Effector memory CD8-positive, alpha-beta T cell (primary cell): ENCODE data around the gene RAMACL.

Experiments used
- ATAC-seq: fragments of 150-1000 bp; cut with Tn5 transposase; replicated peaks from 2 replicates; pipeline ENCODE4 v1.10.0; 2021; ENCODE audit warnings: mild to moderate bottlenecking, moderate library complexity
- DNase-seq, 3 experiments: peaks; one replicate each; pipeline ENCODE4 v3.0.0; 2021
- H3K27ac Mint-ChIP-seq, 2 donors: one replicate each; pipeline ENCODE4 v1.8.0; 2022; ENCODE audit warnings: mild to moderate bottlenecking in 2 of 2, mixed read lengths in 2 of 2, moderate library complexity in 2 of 2
- H3K27me3 Mint-ChIP-seq, 2 donors: one replicate each; pipeline ENCODE4 v1.8.0; 2022; ENCODE audit warnings: mixed read lengths in 2 of 2
- H3K36me3 Mint-ChIP-seq: one replicate; pipeline ENCODE4 v1.8.0; 2022; ENCODE audit warnings: mild to moderate bottlenecking, moderate library complexity, mixed read lengths; ENCODE audit not compliant: insufficient read depth
- H3K4me1 Mint-ChIP-seq, 2 donors: one replicate each; pipeline ENCODE4 v1.8.0; 2022; ENCODE audit warnings: low read depth in 2 of 2, mixed read lengths in 2 of 2
- H3K4me3 Mint-ChIP-seq, 2 donors: one replicate each; pipeline ENCODE4 v1.8.0; 2022; ENCODE audit warnings: mild to moderate bottlenecking in 2 of 2, mixed read lengths in 2 of 2, moderate library complexity in 2 of 2
- H3K9me3 Mint-ChIP-seq, 2 donors: one replicate each; pipeline ENCODE4 v1.8.0; 2022; ENCODE audit warnings: mixed read lengths in 2 of 2

RAMACL gene

DNA sequence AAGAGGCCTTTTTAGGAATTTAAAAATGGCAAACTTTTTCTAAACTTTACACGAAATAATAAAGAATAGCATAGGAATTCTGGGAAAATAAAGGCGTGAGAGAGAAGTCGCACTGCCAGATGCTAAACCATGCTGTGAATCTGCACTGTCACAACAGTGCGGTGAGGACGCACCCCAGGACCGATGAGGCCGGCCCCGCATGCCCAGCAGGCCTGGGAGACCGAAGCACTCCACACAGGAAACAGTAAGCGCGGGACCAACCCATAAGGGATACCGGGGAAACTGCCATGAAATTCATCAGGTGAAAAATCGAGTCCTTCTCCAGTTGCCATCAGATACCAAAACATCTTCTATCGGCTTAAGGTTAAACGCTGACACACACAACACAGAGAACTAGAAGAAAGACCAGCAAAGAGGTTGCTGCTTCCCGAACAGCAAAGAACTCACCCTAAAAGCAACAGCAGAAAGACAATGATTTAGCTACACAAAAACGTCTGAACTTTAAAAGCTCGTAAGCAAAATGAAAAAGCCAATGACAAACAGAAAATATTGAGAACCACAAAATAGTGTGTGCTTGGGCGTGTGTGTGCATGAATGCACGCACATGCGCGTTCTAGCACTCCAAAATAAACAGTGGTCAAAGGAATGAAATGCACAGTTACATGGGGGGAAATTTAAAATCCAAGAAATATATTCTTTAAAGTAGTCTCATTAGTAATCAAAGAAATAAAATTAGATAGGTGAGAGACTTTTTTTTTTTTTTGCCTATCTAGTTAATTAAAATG is 15.4 kb downstream of the RAMACL start:
- Mint-ChIP-seq H3K27ac (no peak overlapping the region), H3K4me3 (no peak overlapping the region), H3K27me3 (peaks cover 5 to 9% of the 10 kb centered on the region in 2 donors), H3K36me3 (peaks cover 3% of the 10 kb centered on the region), H3K9me3 (peaks cover 0 to 4% of the 10 kb centered on the region in 2 donors), H3K4me1 (peaks cover 0 to 5% of the 10 kb centered on the region in 2 donors)
- no peak for ATAC-seq
- DNase-seq, result no peak

DNA sequence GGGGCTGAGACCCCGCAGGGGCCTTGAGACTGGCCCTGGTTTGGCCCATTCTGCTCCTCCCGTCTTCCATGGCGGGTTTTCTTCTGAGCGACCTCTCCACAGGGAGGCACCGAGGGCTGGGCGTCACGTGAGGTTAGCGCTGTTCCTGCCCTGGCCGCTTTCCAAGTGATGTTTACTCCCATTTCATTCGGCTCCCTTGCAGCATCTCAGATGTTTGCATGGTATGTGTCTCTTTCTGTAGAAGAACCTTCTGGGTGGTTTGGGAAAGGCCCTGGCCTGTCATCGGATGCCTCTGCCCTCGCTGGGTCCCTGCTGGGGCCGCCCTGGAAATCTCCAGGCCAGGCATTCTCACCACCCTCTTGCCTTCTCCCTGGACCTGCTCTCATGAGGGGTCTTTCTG is 17.3 kb downstream of the RAMACL start:
- no peaks in the 10 kb centered on the region for H3K9me3 Mint-ChIP-seq

GRCh38 chr6:166567813-166568212 is 18.7 kb downstream of the RAMACL start:
- no peak overlapping the region for H3K27ac Mint-ChIP-seq
- no peak for ATAC-seq
- peaks cover 11 to 16% of the 10 kb centered on the region in 2 donors for H3K27me3 Mint-ChIP-seq
- no peak for DNase-seq
- peaks cover 5% of the 10 kb centered on the region in 2 donors for H3K4me1 Mint-ChIP-seq
- H3K4me3 Mint-ChIP-seq, result no peak overlapping the region
- no peaks in the 10 kb centered on the region for H3K9me3 Mint-ChIP-seq
- H3K36me3 Mint-ChIP-seq, result peaks cover 3% of the 10 kb centered on the region

More for the DNA sequence above, 17.3 kb downstream of the RAMACL start:
- ATAC-seq, result no peak
- Mint-ChIP-seq H3K4me3 (no peak overlapping the region), H3K36me3 (peaks cover 3% of the 10 kb centered on the region), H3K27me3 (peaks cover 11 to 16% of the 10 kb centered on the region in 2 donors), H3K27ac (no peak overlapping the region), H3K4me1 (peaks cover 4 to 5% of the 10 kb centered on the region in 2 donors)
- no peak for DNase-seq

DNA sequence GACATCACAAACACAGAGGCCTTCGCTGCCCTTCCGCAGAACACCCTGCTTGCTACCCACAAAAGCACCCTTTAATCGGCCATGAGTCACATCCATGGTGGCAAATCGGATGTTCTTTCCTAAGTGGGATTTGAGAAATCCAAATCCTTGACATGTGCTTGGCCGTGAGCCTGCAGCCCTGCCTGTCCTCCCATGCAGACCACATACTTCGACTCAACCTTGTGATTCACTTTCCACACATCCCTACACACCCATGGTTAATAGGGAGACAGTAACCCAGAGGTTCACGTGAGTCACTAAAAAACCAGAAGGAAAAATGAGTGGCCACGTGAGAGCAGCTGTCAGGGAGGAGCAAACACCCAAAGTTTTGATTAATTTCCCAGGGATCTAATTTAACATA is 19.4 kb downstream of the RAMACL start:
- no peak for ATAC-seq
- Mint-ChIP-seq H3K9me3 (no peaks in the 10 kb centered on the region), H3K36me3 (peaks cover 3% of the 10 kb centered on the region), H3K4me1 (peaks cover 0 to 5% of the 10 kb centered on the region in 2 donors), H3K4me3 (no peak overlapping the region), H3K27me3 (peaks cover 7 to 10% of the 10 kb centered on the region in 2 donors), H3K27ac (no peak overlapping the region)
- no peak for DNase-seq

DNA sequence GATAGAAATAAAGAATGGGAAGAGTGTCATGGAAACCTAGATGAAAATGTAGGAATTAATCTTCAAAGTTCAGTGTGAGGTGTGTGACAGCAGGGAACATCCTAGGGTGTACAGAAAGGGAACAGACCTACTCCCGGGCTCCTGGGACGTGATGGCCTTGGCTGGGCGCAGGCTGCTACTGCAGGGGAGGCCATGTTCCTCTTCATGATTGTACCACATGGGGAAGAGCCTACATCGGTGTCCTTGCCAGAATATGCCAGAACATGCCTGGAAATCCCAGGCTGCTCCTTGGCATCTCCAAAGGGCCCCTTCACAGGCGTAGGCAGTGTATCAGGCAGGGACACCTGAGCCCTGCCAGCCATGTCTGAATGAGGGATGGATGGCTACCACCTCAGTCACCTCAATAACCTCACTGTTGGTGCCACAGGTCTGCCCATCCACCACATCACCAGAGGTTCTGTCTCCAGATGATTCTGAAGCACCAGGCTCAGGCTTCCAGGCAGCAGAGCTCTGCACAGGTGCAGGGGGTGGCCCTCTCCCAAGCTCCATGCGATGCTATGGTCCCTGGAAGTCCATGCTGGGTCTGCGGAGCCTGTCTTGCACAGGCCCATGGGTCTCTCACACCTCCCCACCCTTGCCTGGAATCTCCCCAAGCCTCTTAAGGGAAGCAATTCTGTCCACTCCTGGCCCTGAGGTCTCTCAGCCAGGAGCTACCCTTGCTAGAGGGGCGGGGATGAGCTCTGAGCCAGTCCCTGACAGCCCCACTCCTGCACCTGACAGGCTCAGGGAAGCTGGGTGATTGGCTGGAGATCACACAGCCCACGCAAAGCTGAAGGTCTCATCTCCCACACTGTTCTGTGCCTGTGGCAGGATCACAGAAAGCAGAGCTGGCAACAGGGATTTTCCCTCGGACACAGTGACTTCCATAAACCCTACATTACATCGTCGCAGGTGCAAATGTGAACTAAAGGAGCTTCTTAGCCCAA is 20.2 kb downstream of the RAMACL start:
- H3K9me3 Mint-ChIP-seq, result no peaks in the 10 kb centered on the region
- DNase-seq (no peak), ATAC-seq (no peak)
- no peak overlapping the region for H3K27ac Mint-ChIP-seq
- peaks cover 0 to 5% of the 10 kb centered on the region in 2 donors for H3K4me1 Mint-ChIP-seq
- peaks cover 10 to 12% of the 10 kb centered on the region in 2 donors for H3K27me3 Mint-ChIP-seq
- H3K4me3 Mint-ChIP-seq, result no peak overlapping the region
- H3K36me3 Mint-ChIP-seq, result peaks cover 3% of the 10 kb centered on the region

DNA sequence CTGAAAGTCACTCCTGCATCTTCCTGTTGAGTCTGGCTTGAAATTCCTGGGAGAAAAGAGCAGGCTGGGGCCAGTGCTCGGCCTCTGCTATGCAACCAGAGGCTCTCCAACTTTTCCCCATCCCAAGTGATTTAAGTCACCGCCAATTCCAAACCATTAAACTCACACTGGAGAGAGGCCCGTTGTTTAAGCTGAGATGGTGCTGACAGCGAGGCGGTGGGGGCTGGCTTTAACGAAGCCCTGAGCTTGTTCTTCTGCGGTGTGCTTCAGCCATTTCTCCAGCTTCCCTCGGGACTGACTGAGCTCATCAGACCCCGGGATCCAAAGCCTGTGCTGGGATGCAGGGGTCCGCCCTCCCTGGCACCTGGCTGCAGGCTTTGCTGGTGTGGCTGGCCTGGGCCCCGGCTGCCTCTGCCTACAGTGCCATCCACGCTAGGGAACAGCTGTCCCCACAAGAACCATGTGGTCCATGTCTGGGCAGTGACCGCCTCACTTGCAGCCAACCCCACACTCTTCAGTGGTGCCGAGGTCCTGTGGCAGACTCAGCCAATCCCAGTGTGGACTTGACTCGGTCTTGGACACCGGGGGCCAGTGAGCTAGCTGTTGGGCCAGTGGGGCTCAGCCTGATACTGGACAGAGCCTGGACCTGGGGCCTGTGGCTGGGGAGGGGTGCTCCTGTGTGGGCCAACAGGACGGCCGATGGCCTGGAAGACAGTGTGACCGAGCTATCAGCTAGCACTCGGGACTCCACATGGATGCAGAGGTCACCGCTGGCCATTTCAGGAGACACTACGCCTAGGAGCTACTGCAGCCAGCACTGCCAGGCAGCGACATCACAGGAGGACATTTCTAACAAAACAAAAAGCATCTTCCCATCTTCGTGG is 21.2 kb downstream of the RAMACL start:
- H3K9me3 Mint-ChIP-seq, result no peaks in the 10 kb centered on the region
- peaks cover 0 to 5% of the 10 kb centered on the region in 2 donors for H3K4me1 Mint-ChIP-seq
- no peak overlapping the region for H3K4me3 Mint-ChIP-seq
- ATAC-seq, result no peak
- peaks cover 3% of the 10 kb centered on the region for H3K36me3 Mint-ChIP-seq
- DNase-seq, result no peak
- H3K27me3 Mint-ChIP-seq, result peaks cover 10 to 13% of the 10 kb centered on the region in 2 donors
- no peak overlapping the region for H3K27ac Mint-ChIP-seq

- ATAC-seq (no peak), DNase-seq (no peak)
- Mint-ChIP-seq H3K36me3 (no peaks in the 10 kb centered on the region), H3K27ac (no peak overlapping the region), H3K9me3 (no peaks in the 10 kb centered on the region), H3K27me3 (peaks cover 10 to 13% of the 10 kb centered on the region in 2 donors), H3K4me3 (no peak overlapping the region), H3K4me1 (peaks cover 0 to 5% of the 10 kb centered on the region in 2 donors)
These were observed 22.7 kb downstream of the RAMACL start for GRCh38 chr6:166563805-166564204.

- ATAC-seq (no peak), DNase-seq (no peak)
- Mint-ChIP-seq H3K27me3 (peaks cover 10 to 13% of the 10 kb centered on the region in 2 donors), H3K36me3 (no peaks in the 10 kb centered on the region), H3K4me1 (peaks cover 0 to 5% of the 10 kb centered on the region in 2 donors), H3K27ac (no peak overlapping the region), H3K9me3 (no peaks in the 10 kb centered on the region), H3K4me3 (no peak overlapping the region)
These were observed 23.3 kb downstream of the RAMACL start for GRCh38 chr6:166563200-166563599.

DNA sequence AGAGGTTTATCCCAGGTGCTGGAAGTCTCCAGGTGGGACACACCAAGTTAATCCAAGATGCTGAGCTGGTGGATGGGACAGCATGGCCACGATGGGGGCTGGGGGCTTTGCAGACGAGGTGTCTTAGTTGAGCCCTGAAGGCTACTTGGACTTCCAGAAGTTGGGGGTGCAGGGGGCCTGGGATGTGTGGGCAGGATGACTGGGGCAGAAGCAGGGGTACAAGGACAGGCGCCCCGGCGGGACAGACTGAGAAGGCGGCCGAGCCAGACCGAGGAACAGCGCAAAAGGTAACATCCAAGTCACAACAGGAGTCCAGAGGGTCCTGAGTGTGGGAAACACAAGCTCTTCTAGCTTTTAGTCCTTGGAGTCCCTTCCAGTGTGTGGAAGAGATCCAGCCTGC is 23.8 kb downstream of the RAMACL start:
- peaks cover 0 to 5% of the 10 kb centered on the region in 2 donors for H3K4me1 Mint-ChIP-seq
- H3K27ac Mint-ChIP-seq, result no peak overlapping the region
- H3K36me3 Mint-ChIP-seq, result no peaks in the 10 kb centered on the region
- DNase-seq (no peak), ATAC-seq (no peak)
- no peak overlapping the region for H3K4me3 Mint-ChIP-seq
- H3K27me3 Mint-ChIP-seq, result peaks cover 10 to 13% of the 10 kb centered on the region in 2 donors
- no peaks in the 10 kb centered on the region for H3K9me3 Mint-ChIP-seq

- H3K36me3 Mint-ChIP-seq, result no peaks in the 10 kb centered on the region
- no peak overlapping the region for H3K4me3 Mint-ChIP-seq
- no peak for ATAC-seq
- H3K27ac Mint-ChIP-seq, result no peak overlapping the region
- no peaks in the 10 kb centered on the region for H3K9me3 Mint-ChIP-seq
- peaks cover 0 to 5% of the 10 kb centered on the region in 2 donors for H3K4me1 Mint-ChIP-seq
- no peak for DNase-seq
- peaks cover 16 to 18% of the 10 kb centered on the region in 2 donors for H3K27me3 Mint-ChIP-seq
These were observed 24.6 kb downstream of the RAMACL start for GRCh38 chr6:166561771-166562359.

DNA sequence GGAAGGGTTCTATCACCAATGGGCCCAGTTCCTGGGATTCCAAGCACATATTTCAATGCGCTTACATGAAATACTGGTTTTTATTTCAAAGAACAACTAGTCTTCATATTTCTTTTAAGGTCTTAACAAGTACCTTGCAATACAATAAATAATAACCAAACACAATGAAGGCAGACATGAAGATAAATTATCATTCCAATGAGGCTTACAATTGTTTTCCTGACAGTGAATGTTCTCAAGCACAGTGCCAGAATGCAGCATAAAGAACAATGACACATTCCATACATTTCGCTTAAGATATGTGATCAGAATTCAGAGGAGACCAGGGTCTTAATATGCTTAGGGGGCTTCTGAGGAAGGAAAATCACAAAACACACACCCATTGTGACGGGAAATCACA is 26.3 kb downstream of the RAMACL start:
- Mint-ChIP-seq H3K27ac (no peak overlapping the region), H3K4me1 (peaks cover 0 to 8% of the 10 kb centered on the region in 2 donors), H3K36me3 (no peaks in the 10 kb centered on the region), H3K27me3 (peaks cover 29 to 32% of the 10 kb centered on the region in 2 donors), H3K9me3 (no peaks in the 10 kb centered on the region), H3K4me3 (no peak overlapping the region)
- DNase-seq (no peak), ATAC-seq (no peak)

DNA sequence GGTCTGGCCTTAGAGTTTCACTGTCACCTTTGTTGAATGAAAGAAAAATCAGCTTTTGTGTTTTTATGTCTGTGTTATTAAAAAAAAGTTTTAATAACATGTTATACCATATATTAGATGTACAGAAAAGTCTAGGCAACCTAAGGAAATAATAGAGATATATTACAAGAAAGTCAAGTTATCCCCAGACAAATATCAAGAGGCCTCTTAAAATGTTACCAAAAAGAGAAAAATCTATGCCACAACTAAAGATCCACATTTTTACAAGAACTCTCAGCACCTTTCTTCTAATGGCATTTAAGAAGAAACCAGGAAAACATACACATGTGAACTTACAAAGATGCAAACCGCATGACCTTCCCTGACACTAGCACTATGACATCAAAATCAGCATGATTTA is 26.8 kb downstream of the RAMACL start:
- H3K36me3 Mint-ChIP-seq, result no peaks in the 10 kb centered on the region
- H3K4me3 Mint-ChIP-seq, result no peak overlapping the region
- H3K27me3 Mint-ChIP-seq, result peaks cover 33 to 34% of the 10 kb centered on the region in 2 donors
- DNase-seq, result no peak
- H3K27ac Mint-ChIP-seq, result no peak overlapping the region
- peaks cover 0 to 8% of the 10 kb centered on the region in 2 donors for H3K4me1 Mint-ChIP-seq
- H3K9me3 Mint-ChIP-seq, result no peaks in the 10 kb centered on the region
- no peak for ATAC-seq
